ACHN (cell line): ENCODE results near the gene PTGR3.

ENCODE experiments used
- DNase-seq: peaks from one replicate; pipeline ENCODE4 v3.0.0-alpha.2; 2015
- in situ Hi-C: cut with HindIII; loops from 2 replicates; pipeline ENCODE4 v1.10.0; 2017; ENCODE audit warnings: low sequenced_read_pairs, low pct_ligation_motif_present, low pct_unique_long_range_greater_than_20kb

Gene PTGR3

GRCh38 chr18:75240433-75240832, 31.5 kb upstream of the PTGR3 start:
- DNase-seq, result no peak
- in situ Hi-C loops, result no loop called here

DNA sequence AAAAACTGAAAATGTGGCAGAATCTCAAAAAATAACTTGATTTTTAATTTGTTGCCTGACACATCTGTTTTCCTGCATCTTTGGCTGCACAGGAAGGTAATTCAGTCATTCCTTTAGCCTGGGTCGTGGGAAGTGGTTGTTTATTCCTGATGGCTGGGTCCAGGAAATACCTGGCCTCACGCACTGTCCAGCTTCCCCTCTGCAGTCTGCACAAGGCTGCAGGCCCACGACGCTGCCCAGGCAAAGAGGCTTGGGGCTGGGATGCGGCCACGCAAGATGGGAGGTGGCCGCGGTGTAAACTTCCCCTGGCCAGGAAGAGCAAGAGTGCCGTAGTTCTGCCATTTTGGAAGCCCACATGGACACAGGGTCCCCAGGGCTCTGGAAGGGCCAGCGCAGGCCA, 29.8 kb upstream of the PTGR3 start:
- in situ Hi-C loops, result no loop called here
- DNase-seq, result no peak

- in situ Hi-C loops, result no loop called here
- DNase-seq, result no peak
Observed at GRCh38 chr18:75238100-75238499, 29.2 kb upstream of the PTGR3 start.

GRCh38 chr18:75235896-75236295, 27.0 kb upstream of the PTGR3 start:
- in situ Hi-C loops, result no loop called here

GRCh38 chr18:75234901-75235300, 26.0 kb upstream of the PTGR3 start:
- in situ Hi-C loops, result no loop called here

More at GRCh38 chr18:75235896-75236295, 27.0 kb upstream of the PTGR3 start:
- no peak for DNase-seq

GRCh38 chr18:75231053-75231406, 22.1 kb upstream of the PTGR3 start:
- no peak for DNase-seq

More at GRCh38 chr18:75234901-75235300, 26.0 kb upstream of the PTGR3 start:
- no peak for DNase-seq

DNA sequence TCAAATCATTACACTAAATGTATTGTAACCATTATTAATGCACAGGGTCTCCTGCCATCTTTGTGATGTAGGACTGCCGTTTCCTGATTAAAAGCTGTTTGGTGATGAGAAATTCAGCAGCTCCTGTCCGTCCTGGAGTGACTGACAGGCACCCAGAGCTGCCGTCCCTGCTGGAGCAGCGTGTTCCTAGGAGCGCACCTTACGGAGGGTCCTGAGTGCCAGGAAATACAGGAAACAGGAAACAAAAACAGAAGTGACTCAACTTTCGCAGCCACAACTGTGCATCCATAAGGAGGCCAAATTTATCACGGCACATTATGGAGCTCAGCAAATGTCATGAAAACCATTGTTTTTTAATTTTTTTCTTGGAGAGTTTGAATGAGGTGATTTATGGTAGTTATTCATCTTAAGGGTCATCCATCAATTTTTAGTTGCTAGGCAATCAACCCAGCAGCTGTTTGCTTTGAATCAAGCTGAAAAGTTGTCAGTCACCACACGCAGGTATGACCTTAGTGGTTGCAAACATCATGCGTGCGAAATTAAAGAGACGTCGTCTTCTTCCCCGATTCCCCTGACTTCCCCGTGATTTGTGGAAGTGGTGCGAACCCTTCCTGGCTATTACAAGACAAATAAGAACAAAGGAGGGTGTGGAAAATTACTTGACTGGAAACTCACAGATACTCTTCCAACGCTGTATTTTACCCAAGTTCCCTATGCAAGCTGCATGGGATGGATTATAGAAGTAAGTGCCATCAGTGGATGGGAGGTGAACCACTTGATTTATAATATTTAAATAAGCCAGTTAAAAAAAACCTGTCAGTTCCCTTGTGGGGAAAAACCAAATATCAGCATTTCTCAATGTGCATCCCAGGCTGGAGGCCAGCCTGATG, 21.5 kb upstream of the PTGR3 start:
- no peak for DNase-seq
- in situ Hi-C loops, result no loop called here

More at GRCh38 chr18:75231053-75231406, 22.1 kb upstream of the PTGR3 start:
- in situ Hi-C loops, result no loop called here

DNA sequence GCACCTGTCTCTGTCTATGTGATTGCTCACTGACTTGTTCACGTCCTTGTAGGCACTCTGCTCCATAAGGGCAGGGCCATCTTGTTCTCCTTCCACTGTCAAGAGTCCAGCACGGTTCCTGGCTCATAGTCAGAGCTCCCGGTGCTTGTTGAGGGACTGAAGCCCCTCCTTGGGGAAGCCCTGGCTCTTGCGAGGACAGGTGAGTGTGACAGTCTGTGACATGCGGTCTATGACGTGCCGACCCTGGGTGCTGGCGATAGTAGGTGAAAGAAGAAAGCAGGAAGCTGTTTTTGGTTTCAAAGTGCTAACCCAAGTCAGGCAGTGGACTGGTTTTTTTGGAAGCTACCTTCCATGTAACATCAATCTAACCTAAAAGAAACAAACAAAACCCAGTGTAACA, 20.5 kb upstream of the PTGR3 start:
- in situ Hi-C loops, result no loop called here

DNA sequence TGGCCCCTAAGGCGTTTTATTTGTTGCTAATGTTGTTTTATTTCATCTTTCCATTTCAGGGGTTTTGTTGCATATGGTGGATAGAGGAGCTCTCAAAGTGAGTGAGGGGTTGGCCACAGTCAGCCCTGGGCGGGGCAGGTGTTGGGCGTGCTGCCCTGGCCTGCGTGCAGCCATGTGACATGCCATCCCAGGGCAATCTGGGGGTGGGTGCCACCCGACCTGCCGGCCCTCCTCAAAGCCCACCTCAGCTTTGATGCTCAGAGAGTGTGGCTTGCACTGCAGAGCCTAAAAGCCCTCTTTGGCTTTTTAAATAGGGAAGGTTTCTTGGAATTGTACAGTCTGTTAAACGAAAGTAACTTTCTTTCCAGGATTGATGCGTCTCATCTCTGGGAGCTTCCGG, 20.0 kb upstream of the PTGR3 start:
- DNase-seq, result no peak
- in situ Hi-C loops, result no loop called here

More for the DNA sequence above, 20.5 kb upstream of the PTGR3 start:
- DNase-seq, result no peak

- DNase-seq, result no peak
- in situ Hi-C loops, result no loop called here
Observed at GRCh38 chr18:75227535-75228296, 18.8 kb upstream of the PTGR3 start.

- DNase-seq, result no peak
- in situ Hi-C loops, result no loop called here
Observed at GRCh38 chr18:75226956-75227316, 18.0 kb upstream of the PTGR3 start.

DNA sequence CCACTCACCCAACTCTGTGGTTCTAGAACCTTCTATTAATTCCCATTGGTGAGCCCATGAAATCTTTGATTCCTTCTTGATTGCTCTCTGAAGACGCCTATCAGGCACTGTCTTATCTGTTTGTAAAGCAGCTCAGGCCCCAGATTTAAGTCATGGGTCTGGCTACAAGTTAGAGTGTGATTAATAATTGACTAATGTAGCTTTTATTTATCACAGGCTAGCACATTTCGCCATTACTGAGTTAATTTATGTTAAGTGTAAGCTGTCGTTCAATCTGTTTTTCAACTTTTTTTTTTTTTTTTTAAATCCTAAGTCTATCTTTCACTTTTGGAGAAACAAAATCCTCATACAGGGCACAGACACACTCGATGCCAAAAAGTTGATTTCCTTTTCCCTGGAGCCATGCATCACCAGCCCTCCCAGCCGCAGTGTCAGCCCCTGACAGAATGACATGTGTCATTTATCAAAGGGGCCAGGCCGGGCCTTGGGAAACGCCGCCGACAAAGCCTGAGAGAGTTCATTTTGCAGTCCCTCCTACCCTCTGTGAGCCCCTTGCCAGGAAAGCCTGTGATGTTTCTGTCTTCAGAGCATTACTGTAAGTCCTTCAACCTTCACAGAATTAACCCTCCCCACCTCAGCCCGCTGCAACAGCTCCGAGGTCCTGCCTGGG, 17.5 kb upstream of the PTGR3 start:
- in situ Hi-C loops, result no loop called here
- DNase-seq, result peak; percentile 32

DNA sequence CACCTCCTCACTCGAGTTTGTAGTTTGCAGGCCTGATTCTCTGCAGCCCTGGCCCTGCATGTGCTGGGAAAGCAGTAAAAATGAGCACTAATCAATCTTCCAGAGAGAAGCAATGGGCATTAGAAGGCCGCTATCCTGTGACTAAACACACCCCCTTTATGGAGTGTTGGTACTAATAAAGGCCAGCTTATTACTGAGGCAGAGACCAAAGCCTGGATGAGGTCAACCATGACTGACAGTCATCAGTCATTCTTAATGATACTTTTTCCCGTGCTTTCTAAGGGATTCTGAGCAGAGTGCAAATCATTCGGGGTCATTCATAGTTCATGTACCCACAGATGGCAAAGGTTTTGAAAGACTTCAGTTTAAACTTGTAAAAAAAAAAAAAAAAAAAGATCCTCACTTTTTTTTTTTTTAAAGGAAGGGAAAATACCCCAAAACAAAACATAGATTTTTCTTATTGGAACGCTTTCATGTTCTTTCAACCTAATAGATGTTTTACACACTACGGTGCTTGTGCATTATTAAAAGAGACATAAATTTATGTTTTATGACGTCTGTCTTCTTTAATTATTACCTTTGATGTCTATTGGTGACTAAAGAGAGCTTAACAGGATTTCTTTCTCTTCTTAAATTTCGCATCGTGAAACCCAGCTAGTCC, 14.9 kb upstream of the PTGR3 start:
- in situ Hi-C loops, result no loop called here
- DNase-seq, result peak; percentile 37

- in situ Hi-C loops, result no loop called here
- no peak for DNase-seq
Observed at GRCh38 chr18:75222407-75222806, 13.5 kb upstream of the PTGR3 start.

DNA sequence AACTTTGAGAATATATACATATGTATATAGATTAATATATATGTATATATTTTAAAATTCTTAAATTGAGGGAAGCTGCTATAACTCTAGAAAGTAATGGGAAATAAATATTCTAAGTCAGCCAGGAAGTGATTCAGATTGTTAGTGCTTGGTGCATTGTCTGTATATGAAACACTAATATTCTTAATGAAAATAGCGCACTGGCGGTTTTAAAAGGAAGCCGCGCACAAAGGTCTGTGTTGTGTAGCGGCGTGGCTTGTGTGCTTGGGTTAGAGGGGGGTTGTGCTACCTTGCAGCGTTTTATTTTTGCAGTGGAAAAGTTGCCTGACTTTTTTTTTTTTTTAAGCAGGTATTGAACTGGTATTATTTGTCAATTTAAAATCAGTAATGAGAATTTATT, 13.0 kb upstream of the PTGR3 start:
- DNase-seq, result no peak
- in situ Hi-C loops, result no loop called here

GRCh38 chr18:75221397-75221796, 12.5 kb upstream of the PTGR3 start:
- in situ Hi-C loops, result no loop called here
- DNase-seq, result no peak

- in situ Hi-C loops, result no loop called here
- no peak for DNase-seq
Observed at GRCh38 chr18:75220551-75221355, 11.8 kb upstream of the PTGR3 start.

DNA sequence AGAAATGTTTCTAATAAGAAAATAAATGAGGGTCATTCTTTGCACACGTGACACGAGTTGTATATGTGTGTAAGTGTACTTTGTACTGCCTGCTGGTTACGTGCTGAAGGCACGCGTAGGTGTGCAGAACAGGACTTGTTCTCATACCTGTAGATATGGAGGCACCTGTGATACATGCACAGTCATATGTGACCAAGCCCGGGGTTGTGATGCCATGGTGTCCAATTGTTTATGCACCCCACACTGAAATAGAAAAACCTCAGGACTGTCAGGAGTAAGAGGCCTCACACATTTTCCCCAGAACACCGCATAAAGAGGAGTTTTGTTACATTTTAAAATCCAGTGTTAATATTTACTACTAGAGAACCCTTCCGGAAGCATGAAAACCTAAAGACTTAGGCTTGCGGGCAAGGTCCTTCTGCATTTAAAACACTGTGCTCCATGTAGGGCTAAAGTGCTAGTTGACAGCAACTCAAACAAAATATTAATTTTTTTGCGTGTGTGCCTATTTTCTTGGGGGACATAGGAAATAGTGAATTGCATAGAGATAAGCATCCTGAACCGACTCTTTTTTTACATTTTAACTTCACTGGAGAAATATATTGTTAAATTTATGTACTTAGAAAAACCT, 10.9 kb upstream of the PTGR3 start:
- DNase-seq, result no peak
- in situ Hi-C loops, result no loop called here
